MM.1S (cell line): ENCODE measurements around the gene BMP8B.
"Not testable (repeated sequence)": the region's sequence is repeated elsewhere in the genome, so short reads cannot be mapped to it uniquely, and the experiment has no call there.

Experiments
- CTCF ChIP-seq: fragments of 300-600 bp; sonication (generic); IDR thresholded peaks from 2 replicates; pipeline ENCODE4 v1.5.1; 2016; ENCODE audit warnings: antibody characterized with exemption, low read length, mixed read lengths
- EZH2 ChIP-seq: fragments of 300-600 bp; sonication (generic); optimal IDR thresholded peaks from 2 replicates; pipeline ENCODE3; 2017; ENCODE audit warnings: low read depth, mild to moderate bottlenecking, antibody characterized with exemption, low read length, mixed read lengths
- EZH2phosphoT487 ChIP-seq: fragments of 300-600 bp; sonication (generic); IDR thresholded peaks from 2 replicates; pipeline ENCODE4 v1.6.1; 2018; ENCODE audit warnings: antibody characterized with exemption, low read length

DNA sequence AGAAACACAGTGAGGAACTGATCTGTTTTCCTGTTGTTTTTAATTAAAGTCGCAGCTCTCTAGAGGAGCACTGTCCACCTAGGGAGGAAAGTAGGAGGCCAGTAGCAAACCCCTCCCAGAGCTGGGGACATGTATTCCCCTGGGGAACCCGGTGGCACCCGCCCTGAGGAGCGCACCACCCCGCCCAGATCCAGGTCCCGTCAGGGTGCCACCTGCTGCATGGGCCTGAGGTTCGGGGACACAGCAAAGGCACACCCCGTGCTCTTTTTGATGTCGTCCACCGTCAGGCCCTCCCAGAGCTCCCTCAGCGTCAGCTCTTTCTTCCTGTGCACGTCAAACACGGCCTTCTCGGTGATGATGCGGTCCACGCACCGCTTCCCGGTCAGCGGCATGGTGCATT lies 19.2 kb downstream of the BMP8B start:
- TF ChIP-seq CTCF, EZH2, EZH2phosphoT487: not testable (repeated sequence)
